ENCODE results near the gene FCRL6.

The FCRL6 gene

GRCh38 chr1:159800177-159800930 lies 1.8 kb upstream of the FCRL6 start:
- DNase-seq = no peak

- no peak for DNase-seq
Observed at GRCh38 chr1:159803956-159804689, 2.0 kb downstream of the FCRL6 start.

- no peak for DNase-seq
Observed at GRCh38 chr1:159804924-159805323, 2.8 kb downstream of the FCRL6 start.

DNA sequence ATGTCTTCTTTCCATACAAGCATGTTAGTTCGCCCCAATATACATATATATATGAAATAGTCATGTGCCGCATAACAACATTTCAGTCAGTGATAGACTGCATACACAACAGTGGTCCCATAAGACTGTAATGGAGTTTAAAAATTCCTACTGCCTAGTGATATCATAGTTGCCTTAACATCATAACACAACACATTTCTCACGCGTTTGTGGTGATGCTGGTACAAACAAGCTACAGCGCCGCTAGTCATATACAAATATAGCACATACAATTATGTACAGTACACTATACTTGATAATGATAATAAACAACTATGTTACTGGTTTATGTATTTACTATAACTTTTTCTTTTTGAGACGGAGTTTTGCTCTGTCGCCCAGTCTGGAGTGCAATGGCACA lies 13.8 kb downstream of the FCRL6 start:
- DNase-seq = no peak

GRCh38 chr1:159817276-159818041 lies 15.3 kb downstream of the FCRL6 start:
- no peak for DNase-seq

GRCh38 chr1:159821171-159821867 lies 19.2 kb downstream of the FCRL6 start:
- no peak for DNase-seq

DNA sequence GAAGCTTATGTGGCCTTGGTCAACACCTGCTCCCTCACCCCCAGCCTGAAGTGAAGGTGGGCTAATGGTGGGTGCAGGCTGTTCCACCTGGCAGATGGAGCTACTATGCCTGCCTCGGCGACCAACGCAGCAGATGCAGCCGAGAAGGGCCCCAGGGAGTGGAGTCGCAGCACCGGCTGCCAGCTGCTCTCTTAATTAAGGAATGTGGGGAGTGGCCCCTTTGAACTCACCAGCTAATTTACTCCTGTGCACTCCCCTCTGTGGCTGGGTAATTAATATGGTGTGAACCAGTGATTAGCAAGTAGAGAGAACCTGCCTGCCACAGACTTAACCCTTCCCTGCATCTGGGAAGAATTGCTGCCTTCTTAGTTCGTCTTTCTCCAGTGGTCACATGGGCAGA lies 21.2 kb downstream of the FCRL6 start:
- no peak for DNase-seq

DNA sequence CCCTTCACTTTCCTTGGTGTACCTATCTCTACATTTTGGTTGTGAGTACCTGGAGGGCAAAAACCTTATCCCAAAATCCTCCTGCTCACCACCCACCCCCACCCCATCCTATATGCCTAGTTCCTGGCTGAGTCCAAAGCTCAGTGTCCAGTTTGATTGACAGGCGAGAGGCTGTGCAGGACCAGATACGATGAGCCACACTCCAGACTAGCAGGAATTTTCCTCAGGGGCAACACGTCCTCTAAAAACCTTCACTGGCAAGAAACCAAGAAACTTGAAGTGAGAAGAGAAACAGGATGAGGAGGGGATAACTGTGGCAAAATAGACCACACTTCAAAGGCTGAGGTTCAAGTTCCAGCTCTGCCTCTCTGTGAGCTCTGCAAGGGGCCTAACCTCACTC lies 23.4 kb downstream of the FCRL6 start:
- no peak for DNase-seq

GRCh38 chr1:159826441-159827101 lies 24.4 kb downstream of the FCRL6 start, which contains the start of gene SLAMF8:
Gene SLAMF8, plus strand, starts transcription at chr1:159826873. Its CDS starts 26 bp downstream, at chr1:159826899.
- DNase-seq = no peak

GRCh38 chr1:159827102-159827490 lies 24.9 kb downstream of the FCRL6 start:
- no peak for DNase-seq

GRCh38 chr1:159827549-159827948 lies 25.4 kb downstream of the FCRL6 start:
- no peak for DNase-seq

DNA sequence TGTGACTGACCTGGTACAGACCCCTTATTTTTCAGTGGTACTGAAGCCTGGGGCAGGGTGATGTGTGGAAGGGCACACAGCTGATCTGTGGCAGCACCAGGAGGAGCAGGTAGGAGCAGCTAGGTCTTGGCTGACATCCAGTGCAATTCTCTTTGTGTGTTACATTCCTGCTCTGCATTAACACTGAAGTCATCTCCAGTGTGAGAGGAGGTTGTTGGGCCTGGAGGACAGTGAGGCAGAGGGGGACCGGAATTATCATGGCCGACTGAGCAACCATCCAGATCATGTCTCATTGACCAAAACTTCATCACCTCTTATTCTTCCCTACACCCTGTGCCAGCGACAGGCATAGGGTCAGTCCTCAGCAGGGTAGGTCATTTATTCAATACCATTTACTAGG lies 26.0 kb downstream of the FCRL6 start:
- DNase-seq = no peak

DNA sequence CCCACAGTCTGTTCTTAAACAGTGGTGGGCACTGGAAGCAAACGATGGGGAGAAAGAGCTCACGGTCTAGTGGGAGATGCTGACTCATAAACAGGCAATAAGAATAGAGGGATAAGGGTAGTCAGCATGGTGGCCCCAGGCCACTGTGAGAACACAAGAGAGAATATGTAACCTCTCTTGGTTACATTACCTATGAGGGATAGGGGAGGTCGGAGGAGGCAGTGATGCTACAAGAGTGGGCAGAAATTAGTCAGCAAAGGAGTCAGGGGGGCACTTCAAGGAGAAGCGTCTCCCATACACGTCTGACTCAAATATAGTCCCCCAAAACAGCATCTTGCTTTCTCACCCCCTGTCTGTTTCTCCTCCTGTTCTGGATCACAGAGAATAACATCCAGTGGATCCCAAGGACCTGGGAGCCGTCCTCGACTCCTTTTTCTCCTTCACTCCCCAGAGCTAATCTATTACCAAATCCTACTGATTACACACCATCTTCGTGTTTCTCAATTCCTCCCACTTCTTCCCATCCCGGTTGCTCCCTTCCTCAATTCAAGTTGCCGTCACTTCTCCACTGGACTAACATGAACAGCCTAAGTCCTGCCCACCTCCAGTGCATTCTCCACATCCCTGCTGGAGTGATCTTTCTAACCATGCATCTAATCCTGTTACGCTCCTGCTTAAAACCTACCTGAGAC lies 26.6 kb downstream of the FCRL6 start:
- no peak for DNase-seq

DNA sequence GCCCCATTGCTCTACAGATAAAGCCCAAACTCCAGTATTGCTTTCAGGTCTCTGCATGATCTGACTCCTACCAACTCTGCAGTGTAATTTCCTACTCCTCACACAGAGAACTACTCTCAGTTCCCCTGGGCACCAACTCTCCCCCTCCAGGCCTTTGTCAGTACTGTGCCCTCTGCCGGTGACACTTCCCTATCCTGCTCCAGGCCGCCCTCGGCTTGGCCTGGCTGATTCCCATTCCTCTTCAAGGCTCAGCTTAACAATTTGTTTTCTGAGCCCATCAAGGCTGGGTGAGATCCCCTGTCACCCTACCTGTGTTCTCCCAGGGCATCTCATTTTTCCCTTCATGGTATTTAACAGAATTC lies 27.1 kb downstream of the FCRL6 start:
- no peak for DNase-seq

DNA sequence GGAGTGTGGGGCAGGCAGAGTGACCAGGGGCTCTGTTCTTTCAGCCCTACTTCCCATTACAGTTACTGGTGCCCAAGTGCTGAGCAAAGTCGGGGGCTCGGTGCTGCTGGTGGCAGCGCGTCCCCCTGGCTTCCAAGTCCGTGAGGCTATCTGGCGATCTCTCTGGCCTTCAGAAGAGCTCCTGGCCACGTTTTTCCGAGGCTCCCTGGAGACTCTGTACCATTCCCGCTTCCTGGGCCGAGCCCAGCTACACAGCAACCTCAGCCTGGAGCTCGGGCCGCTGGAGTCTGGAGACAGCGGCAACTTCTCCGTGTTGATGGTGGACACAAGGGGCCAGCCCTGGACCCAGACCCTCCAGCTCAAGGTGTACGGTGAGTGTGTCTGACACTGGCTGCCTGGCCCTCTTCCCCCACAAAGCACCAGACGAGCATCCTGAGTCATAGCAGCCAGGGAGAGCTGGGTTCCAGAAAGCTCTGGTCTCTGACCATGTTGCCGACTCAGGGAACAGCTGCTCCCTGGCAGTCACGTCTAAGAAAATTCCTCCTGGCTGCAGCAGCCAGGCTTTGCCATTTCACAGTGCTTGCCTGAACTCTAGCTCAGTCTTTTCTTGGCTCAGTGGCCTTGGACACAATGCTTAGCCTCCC lies 27.8 kb downstream of the FCRL6 start:
- DNase-seq = no peak

DNA sequence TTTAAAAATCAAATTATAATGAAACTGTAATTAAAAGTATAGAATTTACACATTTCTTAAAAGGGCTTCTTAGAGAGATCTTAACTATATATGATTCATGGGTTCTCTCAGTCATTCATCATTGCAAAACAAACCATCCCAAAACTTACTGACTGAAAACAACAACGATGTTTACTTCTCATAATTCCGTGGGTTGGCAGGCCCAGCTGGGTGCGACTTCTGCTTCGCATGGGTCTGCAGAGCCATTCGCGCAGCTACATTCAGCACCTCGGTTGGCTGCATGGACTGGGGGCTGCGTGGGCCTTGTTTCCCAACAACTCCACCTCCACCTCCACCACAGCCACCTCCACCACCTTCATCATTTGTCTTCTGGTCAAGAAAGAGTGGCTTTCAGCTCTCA lies 28.6 kb downstream of the FCRL6 start:
- DNase-seq = no peak

DNA sequence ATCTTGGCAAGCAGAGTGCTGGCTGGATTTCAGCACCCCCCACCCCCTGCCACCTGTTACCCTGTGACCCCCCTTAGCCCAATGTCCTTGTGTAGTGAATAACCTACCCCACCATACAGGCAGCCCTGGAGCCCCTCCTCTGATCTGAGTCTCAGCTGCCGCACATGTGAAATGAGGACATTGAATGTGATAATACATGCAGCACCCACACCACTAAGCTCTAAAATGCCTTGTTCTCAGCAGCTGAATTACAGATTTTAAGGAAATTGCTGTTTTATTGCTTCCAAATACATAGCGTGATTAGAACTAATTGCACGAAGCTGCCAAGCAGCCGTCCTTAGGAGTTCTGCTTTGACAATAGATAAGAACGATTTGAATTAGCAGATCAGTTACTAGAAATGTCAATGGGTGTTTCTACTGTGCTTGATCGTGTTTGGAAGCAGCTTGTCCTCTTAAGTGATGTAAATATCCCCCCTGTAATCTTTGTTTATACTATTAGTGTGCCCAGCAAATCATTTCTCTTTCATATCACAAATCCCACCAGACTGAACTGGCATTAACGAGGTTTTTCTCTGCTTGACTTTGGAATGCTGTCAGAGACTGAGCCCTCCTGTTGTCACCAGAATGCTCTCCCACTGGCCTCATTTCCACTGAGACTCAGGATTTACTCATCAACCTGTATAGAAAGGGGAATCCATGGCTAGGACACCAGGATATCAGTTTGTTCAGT lies 29.4 kb downstream of the FCRL6 start:
- DNase-seq = no peak

GRCh38 chr1:159832309-159832708 lies 30.1 kb downstream of the FCRL6 start:
- DNase-seq = no peak

DNA sequence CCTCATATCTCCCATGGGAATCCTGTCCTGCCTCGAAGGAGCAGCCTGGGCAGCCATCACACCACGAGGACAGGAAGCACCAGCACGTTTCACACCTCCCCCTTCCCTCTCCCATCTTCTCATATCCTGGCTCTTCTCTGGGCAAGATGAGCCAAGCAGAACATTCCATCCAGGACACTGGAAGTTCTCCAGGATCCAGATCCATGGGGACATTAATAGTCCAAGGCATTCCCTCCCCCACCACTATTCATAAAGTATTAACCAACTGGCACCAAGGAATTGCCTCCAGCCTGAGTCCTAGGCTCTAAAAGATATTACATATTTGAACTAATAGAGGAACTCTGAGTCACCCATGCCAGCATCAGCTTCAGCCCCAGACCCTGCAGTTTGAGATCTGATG lies 33.2 kb downstream of the FCRL6 start:
- DNase-seq = no peak

- DNase-seq = no peak
Observed at GRCh38 chr1:159835862-159836525, 33.8 kb downstream of the FCRL6 start.
